SK-N-SH treated with all-trans-retinoic acid at 6 μM for 48 hours (cell line): ENCODE measurements around the gene RDH5.

Experiments used
- ATAC-seq: fragments of 200-7000 bp; cut with Tn5 transposase; 3 replicates; pipeline ENCODE4 v1.9.1; 2020; ENCODE audit warnings: mild to moderate bottlenecking, moderate library complexity
- ARNTL ChIP-seq: fragments of 450-650 bp; formaldehyde crosslinking; IDR thresholded peaks from 2 replicates; pipeline ENCODE4 v1.5.0; 2020; ENCODE audit warnings: low read depth, mild to moderate bottlenecking, moderate library complexity, borderline replicate concordance
- BACH2 ChIP-seq: fragments of 250-450 bp; sonication (Bioruptor Pico); IDR thresholded peaks from 2 replicates; pipeline ENCODE4 v1.9.0; 2021; ENCODE audit warnings: mild to moderate bottlenecking, borderline replicate concordance
- CSDC2 ChIP-seq: fragments of 250-450 bp; sonication (Bioruptor Pico); IDR thresholded peaks from 2 replicates; pipeline ENCODE4 v1.5.0; 2020; ENCODE audit warnings: mild to moderate bottlenecking, moderate library complexity
- ESRRG ChIP-seq: fragments of 250-450 bp; sonication (Bioruptor Pico); IDR thresholded peaks from 2 replicates; pipeline ENCODE4 v1.6.1; 2021; ENCODE audit warnings: mild to moderate bottlenecking
- GLIS3 ChIP-seq: fragments of 250-450 bp; sonication (Bioruptor Pico); IDR thresholded peaks from 2 replicates; pipeline ENCODE4 v1.5.0; 2020; ENCODE audit warnings: mild to moderate bottlenecking, moderate library complexity
- OSR1 ChIP-seq: fragments of 250-450 bp; sonication (Bioruptor Pico); IDR thresholded peaks from 2 replicates; pipeline ENCODE4 v1.8.0; 2022; ENCODE audit warnings: moderate library complexity, mild to moderate bottlenecking, inconsistent platforms
- SNAI2 ChIP-seq: fragments of 250-450 bp; sonication (Bioruptor Pico); IDR thresholded peaks from 2 replicates; pipeline ENCODE4 v1.5.0; 2020; ENCODE audit warnings: mild to moderate bottlenecking, moderate library complexity
- TOX ChIP-seq: fragments of 250-450 bp; sonication (Bioruptor Pico); IDR thresholded peaks from 2 replicates; pipeline ENCODE4 v1.8.0; 2021; ENCODE audit warnings: mild to moderate bottlenecking, moderate library complexity, borderline replicate concordance
- ZC3H10 ChIP-seq: fragments of 250-450 bp; sonication (Bioruptor Pico); IDR thresholded peaks from 2 replicates; pipeline ENCODE4 v1.5.1; 2021; ENCODE audit warnings: mild to moderate bottlenecking, moderate library complexity
- ZFP3 ChIP-seq: fragments of 250-450 bp; sonication (Bioruptor Pico); IDR thresholded peaks from 2 replicates; pipeline ENCODE4 v1.5.0; 2020; ENCODE audit warnings: mild to moderate bottlenecking, moderate library complexity
- ZFP30 ChIP-seq: fragments of 450-650 bp; formaldehyde crosslinking; IDR thresholded peaks from 2 replicates; pipeline ENCODE4 v1.5.0; 2022; ENCODE audit warnings: mild to moderate bottlenecking, moderate library complexity
- ZNF565 ChIP-seq: fragments of 450-650 bp; formaldehyde crosslinking; conservative IDR thresholded peaks from 2 replicates; pipeline ENCODE4 v1.5.0; 2020; ENCODE audit warnings: low read depth, mild to moderate bottlenecking, moderate library complexity
- ZNF70 ChIP-seq: fragments of 450-650 bp; formaldehyde crosslinking; IDR thresholded peaks from 2 replicates; pipeline ENCODE4 v1.5.0; 2020; ENCODE audit warnings: mild to moderate bottlenecking, moderate library complexity
- ZNF8 ChIP-seq: fragments of 450-650 bp; formaldehyde crosslinking; IDR thresholded peaks from 2 replicates; pipeline ENCODE4 v1.5.0; 2020; ENCODE audit warnings: mild to moderate bottlenecking, moderate library complexity
- TF ChIP-seq, protein P1 (sequence below): fragments of 250-450 bp; sonication (Bioruptor Pico); IDR thresholded peaks from 2 replicates; pipeline ENCODE4 v1.8.0; 2020; ENCODE audit warnings: mild to moderate bottlenecking, moderate library complexity, borderline replicate concordance
- TF ChIP-seq, protein P2 (sequence below): fragments of 250-450 bp; sonication (Bioruptor Pico); IDR thresholded peaks from 2 replicates; pipeline ENCODE4 v1.5.0; 2020; ENCODE audit warnings: mild to moderate bottlenecking, moderate library complexity
- TF ChIP-seq, protein P3 (sequence below): fragments of 250-450 bp; sonication (Bioruptor Pico); IDR thresholded peaks from 2 replicates; pipeline ENCODE4 v1.8.0; 2021; ENCODE audit warnings: low read depth, mild to moderate bottlenecking, moderate library complexity, borderline replicate concordance
- TF ChIP-seq, protein P4 (sequence below): fragments of 250-450 bp; sonication (Bioruptor Pico); IDR thresholded peaks from 2 replicates; pipeline ENCODE4 v1.5.1; 2021; ENCODE audit warnings: mild to moderate bottlenecking, moderate library complexity

Gene RDH5

DNA sequence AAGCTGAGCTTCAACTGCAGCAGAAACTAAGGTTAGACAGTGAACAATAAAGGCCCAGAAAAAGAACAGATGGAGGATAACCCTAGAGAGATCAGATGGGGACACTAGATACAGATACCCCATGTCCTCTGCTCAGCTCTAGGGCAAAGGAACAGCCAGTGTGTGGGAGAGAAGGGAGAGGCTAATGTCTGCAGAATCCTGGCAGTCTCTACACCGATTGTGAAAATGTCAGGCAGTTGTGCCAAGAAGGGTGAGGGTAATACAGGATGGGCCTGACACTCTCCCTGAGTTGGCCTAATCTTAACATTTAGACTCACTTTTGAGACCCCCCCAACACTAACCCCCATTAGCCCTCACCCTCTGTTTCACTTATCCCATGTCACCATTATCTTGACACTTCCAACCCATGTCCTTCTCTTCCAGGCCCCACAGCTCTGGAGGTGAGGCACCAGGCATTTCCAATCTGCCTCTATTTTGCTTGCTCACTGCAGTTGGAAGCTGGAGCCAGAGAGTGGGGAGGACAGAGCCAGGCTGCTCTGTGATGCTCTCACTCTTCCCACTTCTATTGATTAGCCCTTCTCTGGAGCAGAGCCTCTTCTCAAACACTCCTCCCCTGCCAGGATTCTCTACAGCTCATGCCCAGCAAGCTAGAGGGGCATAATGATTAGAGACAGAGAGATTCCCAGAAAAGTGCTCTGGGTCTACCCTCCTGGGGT is 7.3 kb upstream of the RDH5 start:
- TF ChIP-seq GLIS3 (CRISPR knock-in tag) = no peak
- TF ChIP-seq CSDC2 = no peak
- TF ChIP-seq, all 23 proteins: peak for 0

DNA sequence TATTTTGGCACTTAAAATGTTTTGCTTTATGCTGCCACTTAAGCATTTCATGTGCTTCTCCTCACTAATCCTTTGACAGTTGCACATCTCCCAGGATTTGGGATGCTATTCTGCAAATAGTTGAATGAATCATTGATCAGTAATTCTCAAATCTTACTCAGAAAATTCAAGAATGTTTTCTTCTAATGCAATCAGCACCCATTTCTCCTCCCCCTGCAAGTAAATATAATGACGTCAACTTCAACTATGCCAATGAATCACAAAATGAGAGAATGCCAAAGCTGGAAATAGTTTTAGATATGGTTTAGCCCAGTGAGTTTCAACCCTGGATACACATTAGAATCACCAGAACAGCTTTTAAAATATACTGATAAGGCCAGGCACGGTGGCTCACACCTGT is 6.5 kb upstream of the RDH5 start:
- ATAC-seq = no peak
- TF ChIP-seq, protein P1, sequence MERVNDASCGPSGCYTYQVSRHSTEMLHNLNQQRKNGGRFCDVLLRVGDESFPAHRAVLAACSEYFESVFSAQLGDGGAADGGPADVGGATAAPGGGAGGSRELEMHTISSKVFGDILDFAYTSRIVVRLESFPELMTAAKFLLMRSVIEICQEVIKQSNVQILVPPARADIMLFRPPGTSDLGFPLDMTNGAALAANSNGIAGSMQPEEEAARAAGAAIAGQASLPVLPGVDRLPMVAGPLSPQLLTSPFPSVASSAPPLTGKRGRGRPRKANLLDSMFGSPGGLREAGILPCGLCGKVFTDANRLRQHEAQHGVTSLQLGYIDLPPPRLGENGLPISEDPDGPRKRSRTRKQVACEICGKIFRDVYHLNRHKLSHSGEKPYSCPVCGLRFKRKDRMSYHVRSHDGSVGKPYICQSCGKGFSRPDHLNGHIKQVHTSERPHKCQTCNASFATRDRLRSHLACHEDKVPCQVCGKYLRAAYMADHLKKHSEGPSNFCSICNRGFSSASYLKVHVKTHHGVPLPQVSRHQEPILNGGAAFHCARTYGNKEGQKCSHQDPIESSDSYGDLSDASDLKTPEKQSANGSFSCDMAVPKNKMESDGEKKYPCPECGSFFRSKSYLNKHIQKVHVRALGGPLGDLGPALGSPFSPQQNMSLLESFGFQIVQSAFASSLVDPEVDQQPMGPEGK = no peak
- no peak for TF ChIP-seq ZFP30 (CRISPR knock-in tag)
- TF ChIP-seq ZNF565 = no peak

More for the DNA sequence above, 7.3 kb upstream of the RDH5 start:
- no peak for ATAC-seq

DNA sequence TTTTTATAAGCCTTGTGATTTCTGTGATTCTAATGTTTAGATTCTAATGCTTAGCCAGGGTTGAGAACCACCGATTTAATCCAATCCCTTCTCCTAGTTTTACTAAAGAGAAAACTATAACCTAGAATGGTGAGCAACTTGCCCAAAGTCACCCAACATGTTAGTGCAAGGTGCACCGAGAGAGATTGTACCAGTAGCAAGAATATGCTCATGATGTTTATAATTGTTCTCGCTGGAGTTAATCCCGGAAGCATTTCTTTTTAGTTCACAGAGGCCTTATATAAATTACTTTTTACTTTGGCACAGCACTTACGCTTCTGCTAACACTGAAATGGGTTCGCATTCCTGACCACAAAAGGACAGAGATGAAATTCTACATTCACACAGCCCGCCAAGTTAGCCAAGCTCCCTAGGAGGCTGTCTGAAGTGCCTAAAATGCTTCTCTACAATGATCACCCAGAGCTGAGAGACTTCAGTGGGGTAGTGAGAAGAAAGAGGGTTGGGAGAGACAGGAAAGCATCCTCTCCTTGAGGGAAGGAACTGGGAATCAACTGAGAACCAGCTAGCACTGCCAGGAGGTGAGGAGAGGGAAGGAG is 4.9 kb upstream of the RDH5 start:
- no peak for TF ChIP-seq CSDC2
- TF ChIP-seq TOX (CRISPR knock-in tag) = no peak
- TF ChIP-seq, protein P1 = no peak
- no peak for TF ChIP-seq ZFP3
- TF ChIP-seq ARNTL (CRISPR knock-in tag) = no peak
- TF ChIP-seq, protein P2, sequence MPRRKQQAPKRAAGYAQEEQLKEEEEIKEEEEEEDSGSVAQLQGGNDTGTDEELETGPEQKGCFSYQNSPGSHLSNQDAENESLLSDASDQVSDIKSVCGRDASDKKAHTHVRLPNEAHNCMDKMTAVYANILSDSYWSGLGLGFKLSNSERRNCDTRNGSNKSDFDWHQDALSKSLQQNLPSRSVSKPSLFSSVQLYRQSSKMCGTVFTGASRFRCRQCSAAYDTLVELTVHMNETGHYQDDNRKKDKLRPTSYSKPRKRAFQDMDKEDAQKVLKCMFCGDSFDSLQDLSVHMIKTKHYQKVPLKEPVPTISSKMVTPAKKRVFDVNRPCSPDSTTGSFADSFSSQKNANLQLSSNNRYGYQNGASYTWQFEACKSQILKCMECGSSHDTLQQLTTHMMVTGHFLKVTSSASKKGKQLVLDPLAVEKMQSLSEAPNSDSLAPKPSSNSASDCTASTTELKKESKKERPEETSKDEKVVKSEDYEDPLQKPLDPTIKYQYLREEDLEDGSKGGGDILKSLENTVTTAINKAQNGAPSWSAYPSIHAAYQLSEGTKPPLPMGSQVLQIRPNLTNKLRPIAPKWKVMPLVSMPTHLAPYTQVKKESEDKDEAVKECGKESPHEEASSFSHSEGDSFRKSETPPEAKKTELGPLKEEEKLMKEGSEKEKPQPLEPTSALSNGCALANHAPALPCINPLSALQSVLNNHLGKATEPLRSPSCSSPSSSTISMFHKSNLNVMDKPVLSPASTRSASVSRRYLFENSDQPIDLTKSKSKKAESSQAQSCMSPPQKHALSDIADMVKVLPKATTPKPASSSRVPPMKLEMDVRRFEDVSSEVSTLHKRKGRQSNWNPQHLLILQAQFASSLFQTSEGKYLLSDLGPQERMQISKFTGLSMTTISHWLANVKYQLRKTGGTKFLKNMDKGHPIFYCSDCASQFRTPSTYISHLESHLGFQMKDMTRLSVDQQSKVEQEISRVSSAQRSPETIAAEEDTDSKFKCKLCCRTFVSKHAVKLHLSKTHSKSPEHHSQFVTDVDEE = no peak
- no peak for TF ChIP-seq SNAI2 (CRISPR knock-in tag)
- TF ChIP-seq ZNF8 (CRISPR knock-in tag) = no peak
- no peak for TF ChIP-seq ZNF70 (CRISPR knock-in tag)
- TF ChIP-seq OSR1 (CRISPR knock-in tag) = no peak
- no peak for TF ChIP-seq ZNF565
- TF ChIP-seq, protein P3, sequence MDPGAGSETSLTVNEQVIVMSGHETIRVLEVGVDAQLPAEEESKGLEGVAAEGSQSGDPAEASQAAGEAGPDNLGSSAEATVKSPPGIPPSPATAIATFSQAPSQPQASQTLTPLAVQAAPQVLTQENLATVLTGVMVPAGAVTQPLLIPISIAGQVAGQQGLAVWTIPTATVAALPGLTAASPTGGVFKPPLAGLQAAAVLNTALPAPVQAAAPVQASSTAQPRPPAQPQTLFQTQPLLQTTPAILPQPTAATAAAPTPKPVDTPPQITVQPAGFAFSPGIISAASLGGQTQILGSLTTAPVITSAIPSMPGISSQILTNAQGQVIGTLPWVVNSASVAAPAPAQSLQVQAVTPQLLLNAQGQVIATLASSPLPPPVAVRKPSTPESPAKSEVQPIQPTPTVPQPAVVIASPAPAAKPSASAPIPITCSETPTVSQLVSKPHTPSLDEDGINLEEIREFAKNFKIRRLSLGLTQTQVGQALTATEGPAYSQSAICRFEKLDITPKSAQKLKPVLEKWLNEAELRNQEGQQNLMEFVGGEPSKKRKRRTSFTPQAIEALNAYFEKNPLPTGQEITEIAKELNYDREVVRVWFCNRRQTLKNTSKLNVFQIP = no peak
- TF ChIP-seq ZC3H10 = no peak
- TF ChIP-seq, protein P4, sequence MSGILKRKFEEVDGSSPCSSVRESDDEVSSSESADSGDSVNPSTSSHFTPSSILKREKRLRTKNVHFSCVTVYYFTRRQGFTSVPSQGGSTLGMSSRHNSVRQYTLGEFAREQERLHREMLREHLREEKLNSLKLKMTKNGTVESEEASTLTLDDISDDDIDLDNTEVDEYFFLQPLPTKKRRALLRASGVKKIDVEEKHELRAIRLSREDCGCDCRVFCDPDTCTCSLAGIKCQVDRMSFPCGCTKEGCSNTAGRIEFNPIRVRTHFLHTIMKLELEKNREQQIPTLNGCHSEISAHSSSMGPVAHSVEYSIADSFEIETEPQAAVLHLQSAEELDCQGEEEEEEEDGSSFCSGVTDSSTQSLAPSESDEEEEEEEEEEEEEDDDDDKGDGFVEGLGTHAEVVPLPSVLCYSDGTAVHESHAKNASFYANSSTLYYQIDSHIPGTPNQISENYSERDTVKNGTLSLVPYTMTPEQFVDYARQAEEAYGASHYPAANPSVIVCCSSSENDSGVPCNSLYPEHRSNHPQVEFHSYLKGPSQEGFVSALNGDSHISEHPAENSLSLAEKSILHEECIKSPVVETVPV = no peak
- no peak for TF ChIP-seq ESRRG (CRISPR knock-in tag)
- TF ChIP-seq BACH2 = no peak
- ATAC-seq = no peak
